Measurements from ENCODE around the gene RREB1.

DNA sequence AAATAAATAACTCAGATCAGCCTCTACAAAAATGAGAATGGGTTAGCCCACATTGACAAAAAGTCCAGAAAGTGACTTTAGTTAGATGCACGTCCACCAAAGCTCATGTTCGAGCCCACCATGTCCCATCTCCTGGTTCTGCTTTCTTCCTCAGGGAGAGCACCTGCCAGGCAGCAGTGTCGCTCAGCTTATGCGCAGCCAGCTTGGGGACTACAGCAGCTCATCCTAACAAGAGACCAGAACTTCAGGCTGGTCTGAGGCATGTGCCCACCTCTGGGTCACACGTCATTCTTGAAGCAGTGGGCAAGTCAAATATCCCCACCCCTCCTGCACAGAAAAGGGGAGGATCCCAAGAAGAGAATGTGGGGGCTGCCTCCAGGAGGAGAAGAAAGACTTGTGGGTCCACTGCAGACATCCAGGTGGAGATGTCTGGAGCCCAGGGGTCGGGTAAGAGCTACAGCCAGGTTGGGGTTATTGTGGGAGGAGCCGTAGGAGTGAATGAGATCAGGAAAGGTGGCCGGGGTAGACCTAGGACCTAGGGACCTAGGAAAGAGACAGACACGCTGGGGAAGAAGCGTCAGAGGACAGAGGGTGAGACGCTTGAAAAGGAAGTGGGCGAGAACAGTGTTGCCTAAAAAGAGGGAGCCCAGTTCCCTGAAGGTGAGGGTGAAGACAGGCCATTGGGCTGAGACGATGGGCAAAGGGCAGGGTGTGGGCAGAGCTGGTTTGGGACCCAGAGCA, 152.7 kb downstream of the RREB1 start:
- TF ChIP-seq POLR2A (IDR thresholded peaks at IDR 0.05; ENCODE audit: low read depth) (no peak), POLR2AphosphoS5 (IDR thresholded peaks at IDR 0.05) (no peak)
- TF ChIP-seq, protein P1, sequence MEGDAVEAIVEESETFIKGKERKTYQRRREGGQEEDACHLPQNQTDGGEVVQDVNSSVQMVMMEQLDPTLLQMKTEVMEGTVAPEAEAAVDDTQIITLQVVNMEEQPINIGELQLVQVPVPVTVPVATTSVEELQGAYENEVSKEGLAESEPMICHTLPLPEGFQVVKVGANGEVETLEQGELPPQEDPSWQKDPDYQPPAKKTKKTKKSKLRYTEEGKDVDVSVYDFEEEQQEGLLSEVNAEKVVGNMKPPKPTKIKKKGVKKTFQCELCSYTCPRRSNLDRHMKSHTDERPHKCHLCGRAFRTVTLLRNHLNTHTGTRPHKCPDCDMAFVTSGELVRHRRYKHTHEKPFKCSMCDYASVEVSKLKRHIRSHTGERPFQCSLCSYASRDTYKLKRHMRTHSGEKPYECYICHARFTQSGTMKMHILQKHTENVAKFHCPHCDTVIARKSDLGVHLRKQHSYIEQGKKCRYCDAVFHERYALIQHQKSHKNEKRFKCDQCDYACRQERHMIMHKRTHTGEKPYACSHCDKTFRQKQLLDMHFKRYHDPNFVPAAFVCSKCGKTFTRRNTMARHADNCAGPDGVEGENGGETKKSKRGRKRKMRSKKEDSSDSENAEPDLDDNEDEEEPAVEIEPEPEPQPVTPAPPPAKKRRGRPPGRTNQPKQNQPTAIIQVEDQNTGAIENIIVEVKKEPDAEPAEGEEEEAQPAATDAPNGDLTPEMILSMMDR (IDR thresholded peaks at IDR 0.05), result no peak
